Measurements from ENCODE around the gene TLE5.
A peak's percentile ranks its signal among the peaks of the same experiment; 100 is the strongest.
"Not testable (repeated sequence)": the region's sequence is repeated elsewhere in the genome, so short reads cannot be mapped to it uniquely, and the experiment has no call there.

TLE5 gene

GRCh38 chr19:3045191-3045590, 17.1 kb downstream of the TLE5 start:
- DNase-seq (ENCODE audit: low spot score), result no peak

DNA sequence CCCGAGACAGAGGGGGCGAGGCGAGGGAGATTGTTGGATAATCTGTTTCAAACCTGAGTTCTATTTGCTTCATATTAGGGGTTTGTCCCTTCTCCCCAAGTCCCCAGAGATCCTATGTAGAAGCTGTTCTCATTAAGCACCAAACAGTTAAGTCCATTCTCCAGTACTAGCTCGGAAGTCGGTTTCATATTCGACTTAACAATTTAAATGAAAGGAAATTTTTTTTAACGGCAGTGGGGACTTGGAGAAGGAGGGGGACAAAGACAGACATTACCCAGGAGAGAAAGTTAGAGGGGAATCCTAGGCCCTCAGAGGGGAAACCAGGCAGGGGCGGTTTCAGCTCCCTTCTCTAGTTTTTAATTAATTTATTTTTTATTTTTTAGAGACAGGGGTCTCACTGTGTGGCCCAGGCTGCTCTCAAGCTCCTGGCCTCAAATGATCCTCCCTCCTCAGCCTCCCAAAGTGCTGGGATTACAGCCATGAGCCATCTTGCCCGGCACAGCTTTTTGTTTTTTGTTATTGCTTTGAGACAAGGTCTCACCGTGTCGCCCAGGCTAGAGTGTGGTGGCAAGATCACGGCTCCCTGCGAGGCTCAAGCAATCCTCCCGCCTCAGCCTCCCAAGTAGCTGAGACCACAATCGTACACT, 19.6 kb downstream of the TLE5 start:
- no peak for DNase-seq (ENCODE audit: low spot score)

GRCh38 chr19:3041761-3042620, 20.3 kb downstream of the TLE5 start:
- DNase-seq (ENCODE audit: low spot score), result no peak

- no peak for DNase-seq (ENCODE audit: low spot score)
These were observed 21.0 kb downstream of the TLE5 start for GRCh38 chr19:3041327-3041726.

DNA sequence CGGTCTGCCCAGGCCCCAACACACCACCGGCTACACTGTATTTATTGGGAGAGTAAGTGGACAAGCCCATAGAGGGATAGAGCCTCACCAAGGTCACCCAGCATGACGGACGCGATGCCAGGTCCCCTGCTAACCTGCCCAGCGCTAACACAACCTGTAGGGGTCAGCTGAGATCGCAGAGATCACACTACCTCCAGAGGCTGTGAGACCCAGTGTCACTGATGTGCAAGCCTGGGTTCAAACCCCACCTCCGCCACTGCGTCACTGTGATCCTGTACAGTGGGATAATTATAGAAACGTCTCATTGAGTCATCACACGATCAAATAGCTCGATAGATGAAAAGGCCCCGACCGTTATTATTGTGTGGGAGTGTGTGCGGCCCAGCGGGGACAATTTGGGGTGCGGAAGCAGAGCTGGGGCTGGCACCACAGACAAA, 22.6 kb downstream of the TLE5 start:
- no peak for DNase-seq (ENCODE audit: low spot score)

- DNase-seq (ENCODE audit: low spot score), result no peak
These were observed 23.2 kb downstream of the TLE5 start for GRCh38 chr19:3039125-3039524.

DNA sequence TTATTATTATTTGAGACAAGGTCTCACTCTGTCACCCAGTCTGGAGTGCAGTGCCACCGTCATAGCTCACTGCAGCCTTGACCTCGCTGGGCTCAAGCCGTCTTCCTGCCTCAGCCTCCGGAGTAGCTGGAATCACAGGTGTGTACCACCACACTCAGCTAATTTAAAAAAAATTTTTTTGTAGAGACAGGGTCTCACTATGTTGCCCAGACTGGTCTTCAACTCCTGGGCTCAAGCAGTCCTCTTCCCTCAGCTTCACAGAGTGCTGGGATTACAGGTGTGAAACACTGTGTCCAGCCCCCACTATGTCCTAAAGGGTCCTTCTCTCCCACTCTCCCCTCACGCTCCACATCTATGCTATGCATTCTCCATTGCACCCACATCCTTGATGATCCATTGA, 24.1 kb downstream of the TLE5 start:
- no peak for DNase-seq (ENCODE audit: low spot score)

GRCh38 chr19:3036977-3037544, 25.2 kb downstream of the TLE5 start:
- DNase-seq (ENCODE audit: low spot score), result not testable (repeated sequence)

- DNase-seq (ENCODE audit: low spot score), result peak; percentile 97
These were observed 25.9 kb downstream of the TLE5 start for GRCh38 chr19:3036119-3036976.

DNA sequence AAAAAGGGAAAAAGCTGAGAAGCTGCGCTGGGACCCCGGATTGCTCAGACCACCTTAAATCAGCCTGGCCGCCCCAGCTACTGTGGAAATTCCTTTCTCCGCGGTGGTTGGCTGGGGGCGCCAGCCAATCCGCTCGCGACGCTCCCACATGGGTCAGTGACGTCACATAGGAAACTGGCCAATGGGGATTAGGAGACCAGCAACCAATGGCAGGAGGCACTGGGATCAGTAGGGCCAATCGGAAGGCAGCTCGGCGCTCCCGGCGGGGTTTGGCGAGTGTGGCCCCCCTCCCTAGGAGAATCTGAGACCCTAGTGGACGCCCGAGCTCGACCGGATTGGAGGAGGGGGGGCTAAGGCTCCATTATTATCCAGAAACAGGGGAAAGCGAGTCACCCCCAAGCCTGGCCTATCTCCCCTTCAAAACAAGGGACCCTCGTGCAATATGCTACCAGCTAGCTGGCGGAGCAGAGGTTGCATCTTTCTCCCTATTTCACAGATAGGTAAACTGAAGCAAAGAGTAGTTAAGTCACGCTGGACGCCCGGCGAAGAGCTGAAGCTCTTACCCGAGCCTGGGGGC, 26.7 kb downstream of the TLE5 start:
- DNase-seq (ENCODE audit: low spot score), result peak; percentile 99

- no peak for DNase-seq (ENCODE audit: low spot score)
These were observed 27.4 kb downstream of the TLE5 start for GRCh38 chr19:3034656-3035541.

GRCh38 chr19:3034406-3034655, 28.0 kb downstream of the TLE5 start:
- no peak for DNase-seq (ENCODE audit: low spot score)

DNA sequence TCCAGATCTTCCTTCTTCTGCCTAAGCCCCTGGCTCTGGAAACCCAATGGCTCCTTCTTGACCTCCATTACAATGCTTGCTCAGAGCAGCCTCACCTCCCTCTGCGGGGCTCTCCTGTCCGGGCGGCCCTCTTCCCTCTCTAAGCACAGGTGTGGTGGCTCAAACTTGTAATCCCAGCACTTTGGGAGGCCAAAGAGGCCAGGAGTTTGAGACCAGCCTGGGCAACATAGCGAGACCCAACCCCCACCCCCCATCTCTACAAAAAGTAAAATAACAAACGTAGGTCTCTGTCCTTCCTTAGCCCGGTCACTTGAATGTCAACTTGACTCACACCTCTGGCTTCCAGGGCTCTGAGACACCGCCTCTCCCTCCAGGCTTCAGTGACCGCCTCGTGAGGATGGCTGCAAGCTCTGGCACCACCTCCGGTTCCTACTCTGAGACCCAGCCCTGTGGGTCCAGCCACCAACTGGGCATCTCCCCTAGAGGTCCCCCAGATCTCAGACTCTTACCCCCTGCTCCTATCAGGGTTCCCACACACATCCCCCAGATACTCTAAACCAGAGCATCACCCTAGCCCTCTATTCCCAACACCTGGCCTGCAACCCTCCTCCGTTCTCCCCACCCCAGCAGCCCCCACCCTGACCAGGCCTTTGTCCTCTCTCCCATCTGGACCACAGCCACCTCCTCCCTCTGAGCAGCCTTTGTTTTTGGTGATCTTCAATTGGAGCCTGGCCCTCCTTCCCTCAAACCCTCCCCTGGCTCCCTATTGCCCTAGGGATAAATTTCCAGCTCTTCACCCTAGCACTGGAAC, 28.5 kb downstream of the TLE5 start:
- DNase-seq (ENCODE audit: low spot score), result no peak

- no peak for DNase-seq (ENCODE audit: low spot score)
These were observed 30.8 kb downstream of the TLE5 start for GRCh38 chr19:3031607-3031867.

DNA sequence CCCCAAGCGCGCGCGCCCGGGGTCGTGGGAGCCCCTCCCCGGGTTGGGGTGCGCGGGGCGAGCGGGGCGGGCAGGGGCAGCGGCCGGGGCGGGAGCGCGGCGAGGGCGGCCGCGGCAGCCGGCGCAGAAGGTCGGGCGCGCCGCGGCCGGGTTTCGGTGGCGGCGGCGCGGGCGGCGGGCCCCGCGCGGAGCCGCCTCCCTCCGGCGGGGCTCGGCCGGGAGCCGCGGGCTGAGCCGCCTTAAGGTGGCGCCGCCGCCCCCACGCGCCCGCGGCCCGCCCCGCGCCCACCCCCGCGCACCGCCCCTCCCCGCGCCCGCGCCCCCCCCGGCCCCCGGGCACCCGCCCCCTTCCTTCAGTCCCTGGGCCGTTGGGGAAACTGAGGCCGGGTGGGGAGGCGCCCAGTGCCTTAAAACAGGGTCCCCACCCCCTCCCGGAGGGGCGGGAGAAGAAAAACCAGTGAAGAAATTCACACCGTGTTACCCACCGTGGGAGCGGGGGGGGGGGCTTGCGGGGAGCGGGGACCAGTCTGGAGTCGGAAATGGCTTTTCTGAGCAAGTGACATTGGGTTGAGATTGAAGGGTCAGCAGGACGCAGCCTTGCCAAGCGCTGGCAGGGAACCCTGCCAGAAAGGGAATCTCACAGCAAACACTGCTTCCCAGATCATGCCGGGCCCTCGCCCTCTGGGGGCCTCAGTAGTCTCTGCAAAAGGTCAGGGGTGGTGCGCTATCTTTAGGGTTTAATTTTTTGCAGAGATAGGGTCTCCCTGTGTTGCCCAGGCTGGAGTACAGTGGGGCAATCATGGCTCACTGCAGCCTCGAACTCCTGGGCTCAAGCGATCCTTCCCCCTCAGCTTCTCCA, 33.0 kb downstream of the TLE5 start, which contains the start of gene TLE2:
Gene TLE2 (minus strand): TSS at position 216 of the 859 bp plus-strand sequence. CDS start 376 bp downstream, outside the sequence.
- DNase-seq (ENCODE audit: low spot score), result no peak

DNA sequence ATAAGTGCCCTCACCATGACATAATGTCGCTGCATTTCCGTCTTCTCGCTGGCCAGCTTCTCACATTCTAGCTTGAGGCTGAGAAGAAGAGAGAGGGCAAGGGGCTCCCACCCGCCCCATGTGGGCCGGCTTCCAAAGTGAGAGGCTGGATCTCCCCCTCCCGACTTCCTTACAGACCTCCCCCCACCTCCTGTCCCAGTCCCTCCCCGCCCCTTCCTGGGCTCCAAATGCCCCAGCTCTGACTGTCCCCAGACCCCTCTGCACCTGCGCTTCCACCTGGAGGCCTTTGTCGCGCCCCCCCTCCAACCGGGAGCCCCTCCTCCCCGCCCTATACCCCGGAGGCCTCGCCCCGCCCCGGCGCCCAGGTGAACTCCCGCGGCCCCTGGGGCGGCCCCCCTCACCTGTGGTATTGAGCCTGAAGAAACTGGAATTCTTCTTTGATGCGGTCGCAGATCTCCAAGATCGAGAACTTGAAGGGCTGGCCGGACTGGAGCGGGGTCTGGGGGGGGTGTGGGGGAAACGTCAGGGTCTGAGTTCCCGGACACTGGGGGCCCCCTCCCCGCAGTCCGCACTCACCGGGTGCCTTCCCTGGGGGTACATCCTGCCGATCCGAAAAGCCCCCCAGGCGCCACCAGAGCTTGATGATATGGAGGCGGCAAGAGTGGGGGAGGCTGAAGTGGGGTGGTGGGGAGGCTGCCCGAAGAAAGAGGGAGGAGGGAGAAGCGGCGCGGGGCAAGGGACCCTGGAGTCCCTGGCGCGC, 33.8 kb downstream of the TLE5 start:
- no peak for DNase-seq (ENCODE audit: low spot score)

DNA sequence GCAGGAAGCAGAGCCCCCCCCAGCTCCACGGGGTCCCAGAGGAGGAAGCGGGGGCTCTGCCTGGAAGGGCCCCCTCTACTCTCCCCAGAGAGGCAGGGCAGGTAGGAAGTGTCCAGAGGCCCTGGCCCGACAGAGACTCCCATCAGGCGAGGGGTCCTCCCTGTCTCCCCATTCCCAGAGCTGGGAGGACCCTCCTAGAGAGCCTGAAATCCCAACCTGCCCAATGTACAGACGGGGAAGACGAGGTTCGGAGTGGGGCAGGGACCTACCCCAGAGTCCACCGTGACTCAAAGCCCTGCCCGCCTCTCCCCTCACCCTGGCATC, 34.4 kb downstream of the TLE5 start:
- DNase-seq (ENCODE audit: low spot score), result no peak

DNA sequence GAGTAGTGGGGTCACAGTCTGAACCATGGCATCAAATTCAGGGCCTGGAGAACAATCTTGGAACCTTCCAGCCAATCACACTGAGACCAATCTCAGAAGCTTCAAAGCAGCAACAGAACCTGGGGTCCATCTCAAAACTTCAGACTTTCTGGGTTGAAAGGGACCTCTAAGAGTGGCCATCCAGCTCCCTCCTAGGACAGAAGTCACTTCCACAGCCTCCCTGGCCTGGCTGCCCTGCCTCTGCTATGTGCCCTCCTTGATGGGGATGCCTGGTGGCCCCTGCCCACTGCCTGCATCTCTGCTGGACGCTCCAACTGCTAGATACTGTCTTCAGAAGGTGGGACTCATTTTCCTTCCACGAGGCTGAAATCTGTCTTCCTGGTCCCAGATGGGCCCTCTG, 35.0 kb downstream of the TLE5 start:
- DNase-seq (ENCODE audit: low spot score), result no peak

GRCh38 chr19:3026768-3027167, 35.5 kb downstream of the TLE5 start:
- no peak for DNase-seq (ENCODE audit: low spot score)

Data from left forelimb (tissue), 1 donor.